Measurements from ENCODE around the gene NRXN3. TPM values are rescaled to one million over a fixed set of nuclear protein-coding genes. Genes with fewer than 3 reads are reported as not detected.

Gene NRXN3
- total RNA-seq, 2 experiments from 2014 or later, result not detected

DNA sequence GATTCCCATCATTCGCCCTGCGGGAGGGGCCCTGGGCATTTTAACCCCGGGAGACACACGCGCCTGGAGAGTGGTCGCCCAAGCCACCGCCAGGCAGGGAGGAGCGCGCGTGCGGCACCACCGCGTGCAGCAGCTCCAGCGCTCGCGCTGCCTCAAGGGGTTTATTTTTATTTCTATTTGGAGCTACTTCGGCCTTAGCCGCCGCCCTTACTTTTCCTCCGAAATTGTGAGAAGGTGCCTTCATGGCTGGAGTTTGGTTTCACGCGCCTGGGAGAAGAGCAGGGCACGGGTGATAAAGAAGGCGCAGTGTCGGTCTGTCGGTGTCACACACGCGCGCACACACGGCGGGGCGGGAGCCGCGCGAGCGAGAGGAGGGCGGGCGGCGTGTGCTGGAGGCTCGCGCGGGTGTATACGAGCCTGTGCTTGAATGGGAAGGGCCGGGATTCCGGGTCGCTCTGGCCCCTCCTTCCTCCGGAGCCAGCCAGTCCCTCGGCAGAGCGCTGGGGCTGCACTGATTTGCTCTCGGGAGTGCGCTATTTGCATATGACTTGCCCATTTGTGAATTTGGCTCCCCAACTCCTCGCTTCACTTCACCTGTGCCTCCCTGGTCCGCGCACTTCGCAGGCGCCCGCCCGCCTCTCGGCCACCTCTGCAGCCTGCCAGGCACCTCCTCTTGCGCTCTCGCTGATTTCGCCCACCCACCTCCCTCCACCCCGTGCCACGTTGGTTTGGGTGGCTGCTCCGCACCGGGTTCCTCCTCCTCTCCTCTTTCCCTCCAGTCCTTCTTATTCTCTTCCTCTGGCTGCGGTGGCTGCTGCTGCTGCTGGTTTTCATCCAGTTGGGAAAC is 1108.8 kb downstream of the NRXN3 start:
- Mint-ChIP-seq H3K27ac (no peak overlapping the region), H3K4me1 (no peaks in the 10 kb centered on the region), H3K4me3 (no peak overlapping the region), H3K36me3 (ENCODE audit: low read depth) (peaks cover 4% of the 10 kb centered on the region), H3K9me3 (no peaks in the 10 kb centered on the region), H3K27me3 (peaks cover 38% of the 10 kb centered on the region)
- DNase-seq, result no peak
- CTCF ChIA-PET, result no interaction called here
- POLR2A ChIA-PET, result no interaction called here

DNA sequence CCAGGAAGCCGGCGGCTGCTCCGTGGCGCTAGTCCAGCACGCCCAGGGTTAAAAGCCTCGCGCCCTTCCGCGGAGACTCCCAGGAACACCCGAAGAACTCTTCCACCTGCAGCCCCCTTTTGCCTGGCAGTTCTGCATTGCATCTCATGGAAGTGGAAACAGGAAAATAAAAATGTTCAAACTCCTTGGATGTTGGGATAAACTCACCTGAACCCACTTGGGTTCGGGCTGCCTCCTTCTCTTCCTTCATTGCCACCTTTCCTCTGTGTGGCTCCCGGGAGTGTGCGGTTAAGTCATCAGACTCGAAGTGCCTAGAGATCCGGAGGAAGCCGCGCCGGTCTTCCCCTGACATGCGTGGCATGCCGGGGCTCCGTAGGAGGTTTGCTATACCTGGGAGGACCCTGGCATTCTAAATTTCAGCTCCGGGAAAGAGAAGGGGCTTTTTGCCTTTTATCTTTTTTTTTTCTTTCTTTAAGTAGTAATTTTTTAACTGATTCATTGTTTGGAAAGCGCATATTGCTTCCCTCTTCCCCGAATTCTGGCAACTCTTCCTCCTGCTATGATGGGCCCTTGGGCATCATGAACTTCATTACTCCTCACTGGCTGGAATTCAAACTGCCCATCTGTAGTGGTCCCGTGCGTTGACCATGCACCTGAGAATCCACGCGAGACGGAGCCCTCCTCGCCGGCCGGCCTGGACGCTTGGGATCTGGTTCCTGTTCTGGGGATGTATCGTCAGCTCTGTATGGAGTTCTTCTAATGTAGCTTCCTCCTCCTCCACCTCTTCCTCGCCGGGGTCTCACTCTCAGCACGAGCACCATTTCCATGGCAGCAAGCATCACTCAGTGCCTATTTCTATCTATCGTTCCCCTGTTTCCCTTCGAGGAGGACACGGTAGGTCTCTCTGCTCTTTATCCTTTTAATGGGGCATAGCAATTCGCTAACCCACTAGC is 1109.7 kb downstream of the NRXN3 start:
- H3K27me3 Mint-ChIP-seq, result peaks cover 38% of the 10 kb centered on the region
- peaks cover 4% of the 10 kb centered on the region for H3K36me3 Mint-ChIP-seq (ENCODE audit: low read depth)
- no peak overlapping the region for H3K27ac Mint-ChIP-seq
- no peak overlapping the region for H3K4me3 Mint-ChIP-seq
- H3K9me3 Mint-ChIP-seq, result no peaks in the 10 kb centered on the region
- POLR2A ChIA-PET, result no interaction called here
- CTCF ChIA-PET, result no interaction called here
- DNase-seq, result no peak
- no peaks in the 10 kb centered on the region for H3K4me1 Mint-ChIP-seq

GRCh38 chr14:79281244-79282152 is 1111.3 kb downstream of the NRXN3 start:
- DNase-seq, result no peak
- no peaks in the 10 kb centered on the region for H3K9me3 Mint-ChIP-seq
- H3K27ac Mint-ChIP-seq, result no peak overlapping the region
- ChIA-PET CTCF (no interaction called here), POLR2A (no interaction called here)
- peaks cover 4% of the 10 kb centered on the region for H3K36me3 Mint-ChIP-seq (ENCODE audit: low read depth)
- peaks cover 38% of the 10 kb centered on the region for H3K27me3 Mint-ChIP-seq
- no peaks in the 10 kb centered on the region for H3K4me1 Mint-ChIP-seq
- H3K4me3 Mint-ChIP-seq, result no peak overlapping the region

DNA sequence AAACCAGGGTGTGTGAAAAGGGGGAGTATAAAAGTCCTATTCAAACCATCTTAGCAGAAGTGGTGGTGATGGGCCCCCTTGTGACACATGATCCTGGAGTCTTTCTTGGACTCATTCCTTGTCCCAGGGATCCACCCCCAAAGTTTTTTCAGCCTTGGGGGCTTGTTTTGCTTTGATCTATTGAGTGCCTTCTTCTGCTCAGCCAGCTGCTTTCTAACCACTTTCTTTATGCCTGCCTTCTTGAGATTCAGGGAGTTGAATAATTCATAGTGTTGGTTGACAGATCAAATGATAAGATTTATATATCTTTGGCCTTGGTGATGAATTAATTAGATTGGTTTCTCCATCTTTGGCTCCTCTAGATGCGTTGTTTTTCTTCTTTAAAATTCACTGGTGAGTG is 1114.4 kb downstream of the NRXN3 start:
- Mint-ChIP-seq H3K4me1 (no peaks in the 10 kb centered on the region), H3K4me3 (no peak overlapping the region), H3K27ac (no peak overlapping the region), H3K27me3 (peaks cover 23% of the 10 kb centered on the region), H3K9me3 (no peaks in the 10 kb centered on the region), H3K36me3 (ENCODE audit: low read depth) (peaks cover 4% of the 10 kb centered on the region)
- ChIA-PET CTCF (no interaction called here), POLR2A (no interaction called here)
- DNase-seq, result no peak

GRCh38 chr14:79285263-79285662 is 1115.1 kb downstream of the NRXN3 start:
- Mint-ChIP-seq H3K36me3 (ENCODE audit: low read depth) (peaks cover 1% of the 10 kb centered on the region), H3K4me1 (no peaks in the 10 kb centered on the region), H3K9me3 (peaks cover 2% of the 10 kb centered on the region), H3K27me3 (peaks cover 17% of the 10 kb centered on the region), H3K4me3 (no peak overlapping the region), H3K27ac (no peak overlapping the region)
- ChIA-PET POLR2A (no interaction called here), CTCF (no interaction called here)
- no peak for DNase-seq

DNA sequence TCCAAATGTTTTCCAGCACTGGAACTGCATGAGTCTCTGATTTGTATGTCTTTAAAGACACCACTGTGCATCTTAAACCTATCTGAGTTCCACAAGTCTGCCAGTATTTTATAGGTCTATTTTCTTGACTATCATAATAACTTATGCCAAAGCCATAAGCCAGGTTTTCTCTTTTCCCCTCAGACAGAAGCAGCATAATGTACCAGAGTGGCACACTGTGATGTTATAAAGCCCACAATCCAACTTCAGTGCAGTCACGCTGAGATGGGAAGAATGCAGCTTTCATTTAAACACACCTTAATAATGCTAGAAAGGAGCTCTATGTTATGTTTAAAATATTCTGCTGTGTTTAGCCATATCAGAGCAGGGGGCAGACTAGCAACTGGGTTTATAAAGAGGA is 1117.8 kb downstream of the NRXN3 start:
- Mint-ChIP-seq H3K27ac (no peak overlapping the region), H3K4me3 (no peak overlapping the region), H3K27me3 (no peaks in the 10 kb centered on the region), H3K4me1 (no peaks in the 10 kb centered on the region), H3K9me3 (peaks cover 2% of the 10 kb centered on the region), H3K36me3 (ENCODE audit: low read depth) (no peaks in the 10 kb centered on the region)
- ChIA-PET POLR2A (no interaction called here), CTCF (no interaction called here)
- no peak for DNase-seq

DNA sequence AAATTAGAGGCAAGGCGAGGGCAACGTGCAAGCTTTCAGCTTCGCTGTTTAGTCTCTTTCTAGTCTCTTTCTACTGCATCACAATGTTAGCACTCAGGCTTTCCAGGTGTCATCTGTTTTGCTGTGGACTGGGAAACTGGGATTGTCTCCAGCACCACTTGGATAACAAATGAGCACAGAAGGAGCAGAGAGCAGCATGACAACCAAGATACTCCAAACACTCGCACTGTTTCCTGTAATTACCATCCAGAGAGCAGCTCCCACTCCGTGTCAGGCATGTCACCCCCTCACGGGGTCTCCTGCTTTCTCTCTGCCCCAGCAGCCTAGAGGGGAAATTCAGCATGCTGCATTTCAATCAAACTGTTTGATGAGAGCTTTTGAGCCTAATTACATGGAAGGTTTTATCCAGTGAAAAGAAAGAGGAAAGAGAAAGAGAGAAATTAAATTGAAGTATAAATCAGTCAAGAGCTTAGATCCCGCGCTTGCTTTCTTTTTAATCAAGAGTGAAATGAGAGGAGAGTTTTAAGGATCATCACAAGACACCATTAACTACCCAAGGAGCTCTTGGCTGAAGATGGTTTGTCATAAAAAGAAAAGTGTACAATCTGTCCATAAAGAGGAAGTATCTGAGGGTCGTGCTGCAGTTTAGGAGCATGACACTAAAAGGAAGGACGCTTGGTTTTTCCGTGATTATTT is 1123.5 kb downstream of the NRXN3 start:
- Mint-ChIP-seq H3K9me3 (peaks cover 3% of the 10 kb centered on the region), H3K4me3 (no peak overlapping the region), H3K27me3 (no peaks in the 10 kb centered on the region), H3K36me3 (ENCODE audit: low read depth) (no peaks in the 10 kb centered on the region), H3K27ac (no peak overlapping the region), H3K4me1 (no peaks in the 10 kb centered on the region)
- no peak for DNase-seq
- ChIA-PET CTCF (no interaction called here), POLR2A (no interaction called here)

- POLR2A ChIA-PET, result no interaction called here
- H3K27me3 Mint-ChIP-seq, result no peaks in the 10 kb centered on the region
- no peaks in the 10 kb centered on the region for H3K4me1 Mint-ChIP-seq
- no peaks in the 10 kb centered on the region for H3K36me3 Mint-ChIP-seq (ENCODE audit: low read depth)
- no peak overlapping the region for H3K27ac Mint-ChIP-seq
- H3K4me3 Mint-ChIP-seq, result no peak overlapping the region
- H3K9me3 Mint-ChIP-seq, result peaks cover 5% of the 10 kb centered on the region
- CTCF ChIA-PET, result no interaction called here
- DNase-seq, result no peak
These were observed 1124.3 kb downstream of the NRXN3 start for GRCh38 chr14:79294499-79294898.

GRCh38 chr14:79295385-79295784 is 1125.2 kb downstream of the NRXN3 start:
- Mint-ChIP-seq H3K27me3 (no peaks in the 10 kb centered on the region), H3K36me3 (ENCODE audit: low read depth) (no peaks in the 10 kb centered on the region), H3K4me1 (no peaks in the 10 kb centered on the region), H3K9me3 (peaks cover 3% of the 10 kb centered on the region), H3K27ac (no peak overlapping the region), H3K4me3 (no peak overlapping the region)
- no peak for DNase-seq
- ChIA-PET POLR2A (no interaction called here), CTCF (no interaction called here)

- peaks cover 3% of the 10 kb centered on the region for H3K9me3 Mint-ChIP-seq
- CTCF ChIA-PET, result no interaction called here
- POLR2A ChIA-PET, result no interaction called here
These were observed 1128.2 kb downstream of the NRXN3 start for GRCh38 chr14:79298373-79298772.

GRCh38 chr14:79299162-79299561 is 1129.0 kb downstream of the NRXN3 start:
- no peaks in the 10 kb centered on the region for H3K36me3 Mint-ChIP-seq (ENCODE audit: low read depth)
- H3K4me3 Mint-ChIP-seq, result no peak overlapping the region
- CTCF ChIA-PET, result no interaction called here
- peaks cover 3% of the 10 kb centered on the region for H3K9me3 Mint-ChIP-seq
- no peak overlapping the region for H3K27ac Mint-ChIP-seq
- POLR2A ChIA-PET, result no interaction called here
- DNase-seq, result no peak
- no peaks in the 10 kb centered on the region for H3K4me1 Mint-ChIP-seq
- no peaks in the 10 kb centered on the region for H3K27me3 Mint-ChIP-seq

More at GRCh38 chr14:79298373-79298772, 1128.2 kb downstream of the NRXN3 start:
- Mint-ChIP-seq H3K27ac (no peak overlapping the region), H3K27me3 (no peaks in the 10 kb centered on the region), H3K4me1 (no peaks in the 10 kb centered on the region), H3K36me3 (ENCODE audit: low read depth) (no peaks in the 10 kb centered on the region), H3K4me3 (no peak overlapping the region)
- DNase-seq, result no peak

- ChIA-PET POLR2A (no interaction called here), CTCF (no interaction called here)
- DNase-seq, result no peak
- H3K9me3 Mint-ChIP-seq, result no peaks in the 10 kb centered on the region
- no peak overlapping the region for H3K27ac Mint-ChIP-seq
- H3K4me1 Mint-ChIP-seq, result no peaks in the 10 kb centered on the region
- H3K36me3 Mint-ChIP-seq (ENCODE audit: low read depth), result no peaks in the 10 kb centered on the region
- H3K4me3 Mint-ChIP-seq, result no peak overlapping the region
- no peaks in the 10 kb centered on the region for H3K27me3 Mint-ChIP-seq
These were observed 1134.1 kb downstream of the NRXN3 start for GRCh38 chr14:79304279-79304678.
